HCEC 1CT (cell line): Measurements from ENCODE around the gene LGALSL.
A peak's percentile ranks its signal among the peaks of the same experiment; 100 is the strongest.
"Not testable (repeated sequence)": the region's sequence is repeated elsewhere in the genome, so short reads cannot be mapped to it uniquely, and the experiment has no call there.

ENCODE experiments used
- DNase-seq: peaks from one replicate; pipeline ENCODE4 v3.0.0-alpha.2; 2017

The LGALSL gene

GRCh38 chr2:64442801-64443429 lies 11.0 kb upstream of the LGALSL start:
- no peak for DNase-seq

- not testable (repeated sequence) for DNase-seq
Observed at GRCh38 chr2:64445970-64446369, 8.0 kb upstream of the LGALSL start.

- DNase-seq = peak; percentile 12
Observed at GRCh38 chr2:64447317-64448040, 6.5 kb upstream of the LGALSL start.

DNA sequence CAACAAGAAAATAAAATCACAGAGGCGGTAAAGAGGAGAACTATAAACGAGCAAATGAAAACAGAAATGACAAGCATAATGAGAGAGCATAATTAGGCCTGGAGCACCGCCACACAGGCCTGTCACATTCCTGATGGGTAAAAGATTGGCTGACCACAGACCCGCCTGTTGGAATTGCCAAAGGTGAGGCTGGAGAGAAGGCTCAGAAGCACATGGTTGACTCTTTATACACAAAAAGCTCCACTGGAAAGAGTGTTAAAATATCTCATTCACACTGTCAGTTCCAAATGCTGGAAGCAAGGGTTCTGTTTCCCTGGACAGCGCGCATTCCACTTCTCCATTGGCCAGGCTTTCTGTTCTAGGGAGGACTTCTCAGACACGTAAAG lies 5.9 kb upstream of the LGALSL start:
- DNase-seq = no peak

GRCh38 chr2:64451051-64451450 lies 2.9 kb upstream of the LGALSL start:
- DNase-seq = no peak

DNA sequence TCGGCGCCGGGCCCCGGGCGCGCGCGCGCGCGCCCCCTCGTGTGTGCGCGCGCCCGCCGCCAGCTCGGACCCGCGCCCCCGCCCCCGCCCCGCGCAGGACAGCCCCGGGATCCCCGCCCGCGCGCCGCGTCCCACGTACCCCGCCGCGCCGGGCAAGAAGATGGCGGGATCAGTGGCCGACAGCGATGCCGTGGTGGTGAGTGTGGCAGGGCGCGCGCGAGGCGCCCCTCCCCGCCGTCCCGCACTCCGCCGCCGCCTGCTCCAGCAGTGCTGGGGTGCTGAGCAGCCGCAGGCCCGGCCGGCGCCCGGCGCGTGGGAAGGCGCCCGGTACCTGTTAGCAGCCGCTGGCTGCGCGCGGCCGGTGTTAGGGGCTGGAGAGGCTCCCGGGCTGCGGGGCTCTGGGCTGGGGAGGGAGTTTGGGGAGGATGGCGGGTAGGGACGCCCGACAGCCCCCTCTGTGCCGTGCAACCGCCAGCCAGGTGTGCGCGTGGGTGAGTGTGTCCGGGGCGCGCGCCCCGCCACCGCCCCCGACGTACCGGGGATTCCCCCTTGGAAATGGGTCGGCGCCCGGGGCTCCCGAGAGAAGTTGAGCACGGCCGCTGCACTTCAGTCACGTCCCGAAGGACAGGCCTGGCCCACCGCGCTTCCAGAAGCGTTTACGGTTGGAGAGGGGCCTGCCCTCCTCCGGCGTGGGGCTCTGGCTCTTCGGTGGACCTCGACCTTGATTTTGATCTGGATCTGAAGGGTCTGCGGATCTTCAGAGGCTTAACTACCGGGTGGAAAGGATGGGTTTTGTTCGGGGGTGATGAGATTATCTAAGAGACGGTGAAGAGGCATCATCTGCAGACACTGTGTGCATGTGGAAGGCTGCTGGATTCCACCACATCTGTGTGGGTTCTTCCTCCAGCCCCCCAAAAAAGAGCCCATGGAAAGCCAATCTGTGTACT lies 697 bp downstream of the LGALSL start:
- DNase-seq = no peak

- no peak for DNase-seq
Observed at GRCh38 chr2:64455545-64455944, 1.6 kb downstream of the LGALSL start.

GRCh38 chr2:64456293-64456692 lies 2.3 kb downstream of the LGALSL start:
- no peak for DNase-seq

DNA sequence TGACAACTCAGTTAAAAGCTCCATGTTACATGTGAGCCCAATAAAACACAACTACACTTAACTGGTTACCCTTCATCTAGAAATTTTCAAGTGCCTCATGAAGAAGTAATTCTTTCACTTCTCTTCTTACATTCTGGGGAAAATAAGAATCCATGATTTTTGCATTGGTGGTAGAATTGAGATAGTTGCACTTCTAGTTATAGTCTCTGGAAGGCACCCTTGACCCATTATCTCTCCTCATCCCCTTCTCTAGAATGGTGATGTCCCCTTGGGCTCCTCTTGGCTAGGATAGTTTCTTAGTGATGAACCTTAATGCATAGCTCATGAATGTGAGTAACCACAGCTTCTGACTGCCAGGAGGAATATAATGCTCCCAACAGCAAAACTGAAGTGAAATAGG lies 3.6 kb downstream of the LGALSL start:
- DNase-seq = no peak

DNA sequence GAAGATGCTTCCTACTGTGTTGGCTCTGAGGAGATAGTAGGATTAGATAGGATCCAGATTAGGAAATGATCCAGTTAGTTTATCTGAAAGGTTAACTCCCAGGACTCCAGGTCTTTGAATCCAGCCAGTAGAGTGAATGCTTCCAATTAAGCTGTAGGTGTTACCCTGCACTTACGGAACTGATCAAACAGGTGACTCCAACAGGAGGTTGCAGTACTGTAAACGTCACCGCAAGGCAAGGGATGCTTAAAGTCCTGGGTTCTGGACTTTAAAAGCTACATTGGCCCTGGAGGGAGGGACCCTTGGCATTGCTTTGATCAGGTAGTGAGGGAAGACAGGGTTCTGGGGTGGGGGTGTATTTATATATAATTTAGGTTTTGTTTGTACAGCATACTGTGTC lies 5.6 kb downstream of the LGALSL start:
- DNase-seq = no peak

DNA sequence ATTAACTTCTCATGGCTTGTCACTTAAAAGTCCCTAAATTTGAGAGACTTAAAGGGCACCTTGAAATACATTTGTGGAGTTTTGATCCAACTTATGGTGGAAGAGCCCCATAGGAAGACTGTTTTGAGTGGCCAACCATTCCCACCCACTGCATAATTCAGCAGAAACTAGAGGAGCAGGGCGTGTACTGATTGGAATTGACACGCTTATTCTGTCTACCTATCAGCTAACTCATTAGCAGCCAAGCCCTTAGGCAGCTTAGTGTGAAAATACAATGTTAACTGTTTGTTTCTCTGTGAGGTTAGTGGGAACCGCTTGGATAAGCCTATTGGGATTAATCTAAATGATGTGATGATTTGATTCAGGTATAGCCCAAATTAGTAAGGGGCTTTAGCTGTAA lies 6.4 kb downstream of the LGALSL start:
- DNase-seq = no peak

- DNase-seq = no peak
Observed at GRCh38 chr2:64461271-64462058, 7.5 kb downstream of the LGALSL start.

DNA sequence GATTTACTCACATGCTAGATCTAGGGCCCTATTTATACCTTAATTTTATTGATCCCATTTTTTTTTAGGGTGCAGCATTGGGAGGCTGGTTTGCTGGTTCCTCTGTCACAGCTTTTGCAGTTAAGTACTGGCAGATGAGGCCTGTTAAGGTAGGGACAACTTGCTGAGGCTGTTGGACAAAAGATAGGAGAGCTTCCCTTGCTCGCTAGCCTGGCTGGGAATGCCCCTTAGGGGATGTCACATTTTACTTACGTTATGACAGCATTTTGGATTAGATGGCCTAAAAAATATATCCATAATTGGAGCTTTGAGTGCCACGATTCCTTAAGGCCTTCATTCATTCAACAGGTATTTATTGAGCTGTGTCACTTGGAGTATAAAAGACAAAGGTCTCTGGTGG lies 8.2 kb downstream of the LGALSL start:
- DNase-seq = no peak

DNA sequence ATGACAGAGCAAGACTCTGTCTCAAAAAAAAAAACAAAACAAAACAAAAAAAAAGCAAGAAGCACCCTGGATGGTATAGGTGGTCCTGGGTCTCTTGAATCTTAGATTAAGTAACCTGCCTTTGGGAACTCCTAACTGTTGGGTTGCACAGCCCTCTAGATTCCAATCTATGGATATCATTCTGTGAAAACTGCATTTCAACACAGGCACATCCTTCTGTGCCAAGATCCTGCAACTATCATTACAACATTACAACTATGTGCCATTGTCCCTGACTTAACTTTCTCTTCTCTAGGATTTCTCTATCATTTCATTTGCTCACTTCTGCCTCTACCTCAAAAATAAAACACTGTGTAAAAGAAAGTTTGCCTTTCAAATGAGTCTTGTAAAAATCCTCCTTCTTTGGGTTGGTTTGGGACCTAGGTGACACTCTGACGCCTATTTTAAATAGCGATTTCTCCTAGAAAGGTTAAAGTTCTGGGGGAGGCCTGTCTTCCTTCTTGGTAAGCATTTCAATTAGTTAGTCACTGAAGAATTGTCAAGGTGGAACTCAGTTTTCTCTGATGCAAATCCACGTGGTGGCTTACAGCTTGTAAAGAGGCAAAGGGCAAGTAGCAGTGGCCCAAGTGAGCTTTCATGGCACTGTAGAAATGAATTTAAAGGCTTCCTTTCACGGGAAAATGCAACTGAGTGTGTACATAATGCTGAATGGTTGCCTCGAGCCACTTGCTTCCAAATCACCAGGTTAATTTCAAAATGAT lies 9.2 kb downstream of the LGALSL start:
- DNase-seq = peak; percentile 27

DNA sequence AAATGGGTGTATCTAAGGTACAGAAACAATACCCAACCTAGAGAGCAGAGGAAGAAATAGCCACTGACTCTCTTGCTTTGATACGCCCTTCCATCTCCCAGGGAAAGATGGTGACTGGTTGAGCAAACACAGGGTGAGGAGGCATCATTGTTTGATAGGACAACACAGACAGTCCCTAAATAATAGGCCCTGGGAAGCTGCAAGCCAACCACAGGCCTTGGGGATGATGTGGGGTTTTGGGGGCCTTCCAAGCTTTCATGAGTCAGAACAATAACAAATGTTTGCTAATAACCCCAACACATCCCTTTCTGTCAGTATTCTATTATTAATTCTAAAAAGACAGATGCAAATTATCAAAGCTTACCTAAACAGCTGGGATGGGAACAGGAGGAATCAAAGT lies 9.8 kb downstream of the LGALSL start:
- peak; percentile 80 for DNase-seq

GRCh38 chr2:64466478-64467085 lies 12.6 kb downstream of the LGALSL start:
- no peak for DNase-seq

DNA sequence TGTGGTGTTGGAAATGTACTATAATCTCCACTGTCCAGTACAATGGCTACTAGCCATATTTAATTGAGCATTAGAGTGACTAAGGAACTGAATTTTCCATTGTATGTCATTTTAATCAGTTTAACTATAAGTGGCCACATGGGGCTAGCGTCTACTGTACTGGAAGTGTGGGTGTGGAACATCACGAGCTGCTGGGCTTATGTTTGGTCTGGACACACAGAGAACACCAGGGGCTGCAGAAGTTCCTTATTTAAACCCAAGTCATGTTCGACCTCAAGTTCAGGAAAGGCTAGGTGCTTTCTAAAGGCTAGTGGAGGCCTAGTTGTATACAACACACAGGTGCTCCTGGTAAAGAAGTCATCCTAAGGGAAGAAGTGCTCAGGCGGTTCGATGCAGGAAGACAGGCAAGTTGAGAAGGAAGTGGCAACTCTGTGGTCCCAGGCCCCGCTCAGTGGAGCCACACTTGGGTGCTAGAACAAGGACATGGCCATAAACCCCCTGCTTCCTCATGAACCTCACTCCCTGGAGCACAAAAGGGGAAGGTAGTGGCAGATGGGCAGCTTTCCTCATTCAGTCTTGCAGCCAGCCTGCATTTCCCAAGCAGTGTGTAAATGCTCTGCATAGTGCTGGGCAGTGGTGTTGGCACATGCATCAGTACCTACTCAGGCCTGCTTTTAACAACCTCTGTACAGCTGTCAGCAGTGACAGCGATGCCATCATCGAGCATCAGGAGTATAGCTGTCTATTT lies 13.3 kb downstream of the LGALSL start:
- DNase-seq = no peak

DNA sequence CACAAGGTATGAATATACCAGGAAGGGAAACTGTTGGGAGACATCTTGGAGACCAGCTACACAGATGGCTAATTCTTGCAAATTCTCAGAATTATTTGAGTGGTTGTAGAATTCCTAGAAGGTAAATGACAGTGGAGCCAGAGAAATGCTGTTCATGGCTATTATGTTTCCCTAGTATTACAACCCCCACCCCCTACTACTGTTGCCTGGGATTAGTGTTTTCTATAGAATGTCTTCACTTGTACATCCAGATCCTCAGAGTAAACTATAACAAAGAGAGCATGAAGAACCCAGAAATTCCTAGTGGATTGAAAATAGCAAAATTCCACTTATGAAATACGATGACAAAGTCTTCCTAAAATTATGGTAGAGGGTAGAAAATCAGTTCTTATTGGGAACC lies 15.3 kb downstream of the LGALSL start:
- no peak for DNase-seq

DNA sequence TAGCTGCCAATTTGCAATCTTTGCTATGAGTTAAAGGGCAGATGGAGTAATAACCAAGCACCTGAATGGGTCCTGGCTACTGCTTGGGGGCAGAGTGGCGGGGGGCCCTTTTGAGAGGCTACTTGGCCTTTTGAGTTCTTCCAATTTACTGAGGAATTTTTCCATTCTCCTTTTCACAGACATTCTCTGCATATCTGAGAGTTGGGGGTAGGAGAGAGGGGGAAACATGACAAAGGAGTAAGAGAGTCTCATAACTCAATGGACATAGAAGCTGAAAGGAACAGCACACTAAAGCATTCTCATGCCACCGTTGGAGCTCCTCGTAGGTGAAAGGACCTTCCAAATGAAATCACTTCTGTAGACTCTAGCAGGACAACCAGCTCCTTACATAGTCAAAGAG lies 16.1 kb downstream of the LGALSL start:
- DNase-seq = no peak

DNA sequence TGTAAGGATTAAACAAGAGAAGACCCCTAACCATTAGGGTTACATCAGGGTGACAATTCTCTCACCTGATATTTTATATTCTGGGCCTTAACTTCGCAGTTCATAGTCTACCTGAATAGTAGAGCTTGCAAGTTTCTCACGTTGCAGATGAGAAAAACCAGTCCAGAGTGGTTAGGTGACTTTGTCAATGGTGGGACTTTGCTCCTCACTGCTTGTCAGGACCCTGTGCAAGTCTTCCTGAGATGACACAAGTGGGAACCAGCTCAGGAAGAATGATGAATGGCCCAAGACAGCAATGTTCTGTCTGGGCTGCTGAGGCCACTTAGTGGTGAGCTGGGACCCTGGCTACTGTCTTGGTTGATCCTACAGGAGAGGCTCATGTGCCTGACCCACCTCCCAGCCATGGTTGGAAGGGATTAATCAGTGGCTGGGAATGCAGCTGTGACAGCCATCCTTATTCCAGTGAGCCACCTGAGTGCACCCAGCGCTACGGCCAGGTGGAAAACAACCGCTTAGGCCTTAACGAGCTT lies 16.9 kb downstream of the LGALSL start:
- DNase-seq = no peak

GRCh38 chr2:64471600-64471999 lies 17.6 kb downstream of the LGALSL start:
- no peak for DNase-seq
